ENCODE results near the gene ODR4.
"Not testable (repeated sequence)": the region's sequence is repeated elsewhere in the genome, so short reads cannot be mapped to it uniquely, and the experiment has no call there.

DNA sequence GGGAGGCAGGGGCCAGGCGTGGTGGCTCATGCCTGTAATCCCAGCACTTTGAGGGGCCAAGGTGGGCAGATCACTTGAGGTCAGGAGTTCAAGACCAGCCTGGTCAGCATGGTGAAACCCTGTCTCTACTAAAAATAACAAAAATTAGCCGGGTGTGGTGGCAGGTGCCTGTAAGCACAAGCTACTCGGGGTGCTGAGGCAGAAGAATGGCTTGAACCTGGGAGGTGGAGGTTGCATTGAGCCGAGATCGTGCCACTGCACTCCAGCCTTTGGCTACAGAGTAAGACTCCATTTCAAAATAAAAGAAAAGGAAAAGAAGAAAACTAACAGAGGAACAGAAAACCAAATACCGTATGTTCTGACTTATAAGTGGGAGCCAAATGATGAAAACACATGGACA lies 17.1 kb downstream of the ODR4 start:
- TF ChIP-seq CTCF (conservative IDR thresholded peaks at IDR 0.05; ENCODE audit: low read length); EZH2phosphoT487 (IDR thresholded peaks at IDR 0.05; ENCODE audit: borderline replicate concordance, low read depth, low read length): not testable (repeated sequence)
